ENCODE results near the gene RPL15. TPM values are rescaled to one million over a fixed set of nuclear protein-coding genes. Genes with fewer than 3 reads are reported as not detected.

Gene RPL15
- total and polyA plus RNA-seq, 8 donors, result 676 to 1,897 (median 1,385) TPM

DNA sequence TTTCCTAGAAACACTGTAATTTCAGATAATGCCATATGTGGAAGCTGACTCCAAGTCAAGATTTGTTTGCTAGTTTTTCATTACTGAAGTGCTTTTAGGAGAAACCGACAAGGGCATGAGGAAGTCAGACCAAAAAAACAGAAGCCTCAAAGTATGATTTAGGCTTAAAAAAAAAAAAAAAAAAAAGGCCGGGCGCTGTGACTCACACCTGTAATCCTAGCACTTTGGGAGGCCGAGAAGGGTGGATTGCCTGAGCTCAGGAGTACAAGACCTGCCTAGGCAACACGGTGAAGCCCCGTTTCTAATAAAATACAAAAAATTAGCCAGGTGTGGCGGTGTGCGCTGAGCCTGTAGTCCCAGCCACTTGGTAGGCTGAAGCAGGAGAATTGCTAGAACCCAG, 11.6 kb downstream of the RPL15 start:
- Histone ChIP-seq H3K4me1 (no peaks in the 10 kb centered on the region), H3K36me3 (no peaks in the 10 kb centered on the region), H3K27me3 (no peaks in the 10 kb centered on the region), H3K9me3 (no peaks in the 10 kb centered on the region), H3K27ac (peak overlapping the region in 1 of 4 donors; percentile 5), H3K4me3 (no peak overlapping the region)
- intact Hi-C loops (cut with DNase I), result no loop called here
- ATAC-seq, result peak in 3 of 4 donors; percentile 22 to 55 (median 24)
- 76 to 82% methylated on average over 8 of the region's 8 CpGs for WGBS, 2 donors
- DNase-seq, result no peak
- TF ChIP-seq, protein P1, sequence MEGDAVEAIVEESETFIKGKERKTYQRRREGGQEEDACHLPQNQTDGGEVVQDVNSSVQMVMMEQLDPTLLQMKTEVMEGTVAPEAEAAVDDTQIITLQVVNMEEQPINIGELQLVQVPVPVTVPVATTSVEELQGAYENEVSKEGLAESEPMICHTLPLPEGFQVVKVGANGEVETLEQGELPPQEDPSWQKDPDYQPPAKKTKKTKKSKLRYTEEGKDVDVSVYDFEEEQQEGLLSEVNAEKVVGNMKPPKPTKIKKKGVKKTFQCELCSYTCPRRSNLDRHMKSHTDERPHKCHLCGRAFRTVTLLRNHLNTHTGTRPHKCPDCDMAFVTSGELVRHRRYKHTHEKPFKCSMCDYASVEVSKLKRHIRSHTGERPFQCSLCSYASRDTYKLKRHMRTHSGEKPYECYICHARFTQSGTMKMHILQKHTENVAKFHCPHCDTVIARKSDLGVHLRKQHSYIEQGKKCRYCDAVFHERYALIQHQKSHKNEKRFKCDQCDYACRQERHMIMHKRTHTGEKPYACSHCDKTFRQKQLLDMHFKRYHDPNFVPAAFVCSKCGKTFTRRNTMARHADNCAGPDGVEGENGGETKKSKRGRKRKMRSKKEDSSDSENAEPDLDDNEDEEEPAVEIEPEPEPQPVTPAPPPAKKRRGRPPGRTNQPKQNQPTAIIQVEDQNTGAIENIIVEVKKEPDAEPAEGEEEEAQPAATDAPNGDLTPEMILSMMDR (IDR thresholded peaks at IDR 0.05), result no peak
- FAIRE-seq, result no peak

DNA sequence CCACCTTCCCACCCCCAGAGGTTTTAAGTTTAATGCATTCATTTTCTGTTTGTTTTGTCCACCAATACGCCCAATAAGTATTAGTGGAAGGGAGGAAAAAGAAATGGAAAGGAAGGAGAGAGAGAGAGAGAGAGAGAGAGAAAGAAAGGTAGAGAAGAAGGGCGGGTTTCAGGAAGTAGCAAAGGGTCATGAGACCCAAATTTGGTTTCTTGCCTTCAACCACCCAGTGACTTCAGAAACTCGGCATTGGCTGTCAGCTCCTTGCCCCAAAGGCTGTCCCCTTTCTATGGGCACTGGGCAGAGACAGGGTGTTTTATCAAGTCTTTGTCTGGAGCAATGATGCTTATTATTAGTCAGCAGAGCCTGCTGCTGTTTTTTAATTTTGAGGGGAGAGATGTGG, 14.7 kb downstream of the RPL15 start:
- intact Hi-C loops (cut with DNase I), result no loop called here
- H3K4me3 ChIP-seq, result no peak overlapping the region
- 82 to 91% methylated on average over 3 of the region's 3 CpGs for WGBS, 2 donors
- H3K27ac ChIP-seq, result no peak overlapping the region
- no peak for FAIRE-seq
- TF ChIP-seq, protein P1 (IDR thresholded peaks at IDR 0.05), result no peak
- no peaks in the 10 kb centered on the region for H3K4me1 ChIP-seq
- H3K27me3 ChIP-seq, result no peaks in the 10 kb centered on the region
- no peaks in the 10 kb centered on the region for H3K9me3 ChIP-seq
- DNase-seq, result no peak
- no peaks in the 10 kb centered on the region for H3K36me3 ChIP-seq
- ATAC-seq, result no peak

DNA sequence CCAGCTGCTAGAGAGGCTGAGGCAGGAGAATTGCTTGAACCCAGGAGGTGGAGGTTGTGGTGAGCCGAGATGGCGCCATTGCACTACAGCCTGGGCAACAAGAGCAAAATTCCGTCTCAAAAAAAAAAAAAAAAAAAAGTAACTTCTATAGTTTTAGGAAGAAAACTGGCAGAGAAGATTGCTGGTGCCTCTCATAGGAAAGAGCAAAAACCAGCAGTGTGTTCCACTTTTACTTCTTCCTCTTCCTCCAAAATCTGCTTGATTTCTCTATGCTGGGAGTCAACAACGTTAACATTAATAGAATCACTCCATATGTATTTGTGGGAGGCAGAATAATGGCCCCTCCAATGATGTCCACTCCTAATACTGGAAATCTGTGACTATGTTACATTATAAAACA, 15.6 kb downstream of the RPL15 start:
- Histone ChIP-seq H3K9me3 (no peaks in the 10 kb centered on the region), H3K27ac (no peak overlapping the region), H3K27me3 (no peaks in the 10 kb centered on the region), H3K36me3 (no peaks in the 10 kb centered on the region), H3K4me1 (no peaks in the 10 kb centered on the region), H3K4me3 (no peak overlapping the region)
- FAIRE-seq (no peak), ATAC-seq (no peak), DNase-seq (no peak)
- TF ChIP-seq, protein P1 (IDR thresholded peaks at IDR 0.05), result no peak
- WGBS, 2 donors, result 82 to 85% methylated on average over 4 of the region's 4 CpGs
- intact Hi-C loops (cut with DNase I), result no loop called here

DNA sequence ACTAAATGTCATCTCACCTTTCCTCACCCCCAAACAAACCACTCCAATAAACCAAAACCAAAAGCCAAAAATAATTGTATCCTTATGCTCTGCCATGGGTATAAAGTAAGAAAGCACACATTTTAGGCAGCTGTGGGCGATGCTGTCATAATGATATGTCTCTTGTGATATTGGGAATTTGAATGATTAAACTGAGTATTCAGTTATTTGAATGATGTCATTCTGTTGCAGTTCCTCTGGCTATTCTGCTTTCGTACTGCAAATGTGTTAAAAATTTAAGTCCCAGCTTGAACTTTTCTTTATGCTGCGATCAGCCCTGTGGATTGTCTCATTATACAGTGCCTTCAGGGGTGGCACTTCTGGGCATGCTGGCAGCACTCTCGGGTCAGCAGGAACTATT, 17.3 kb downstream of the RPL15 start:
- H3K4me3 ChIP-seq, result no peak overlapping the region

DNA sequence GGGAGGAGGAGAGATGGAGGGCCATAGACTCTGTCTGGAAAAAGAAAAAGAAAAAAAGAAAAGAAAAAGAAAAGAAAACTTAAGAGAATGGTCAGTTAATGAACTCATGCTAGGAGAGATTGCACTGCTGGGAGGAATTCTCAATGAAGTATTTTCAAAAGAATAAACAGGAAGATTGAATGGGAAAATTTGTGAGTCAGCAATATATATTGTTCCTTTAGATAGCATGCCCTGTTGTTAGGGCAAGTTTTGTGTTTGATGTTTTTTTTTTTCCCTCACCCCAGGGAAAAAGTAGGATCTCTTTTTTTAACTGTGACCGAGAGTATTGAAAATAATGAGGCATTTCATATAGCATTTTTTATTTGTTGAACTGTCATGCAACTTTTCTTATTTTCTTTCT, 20.4 kb downstream of the RPL15 start:
- intact Hi-C loops (cut with DNase I), result no loop called here
- Histone ChIP-seq H3K4me1 (no peaks in the 10 kb centered on the region), H3K4me3 (no peak overlapping the region), H3K27ac (no peak overlapping the region), H3K27me3 (no peaks in the 10 kb centered on the region), H3K36me3 (no peaks in the 10 kb centered on the region), H3K9me3 (no peaks in the 10 kb centered on the region)
- FAIRE-seq (no peak), DNase-seq (no peak), ATAC-seq (no peak)
- 89 to 92% methylated on average over 1 of the region's 1 CpG for WGBS, 2 donors
- TF ChIP-seq, protein P1 (IDR thresholded peaks at IDR 0.05), result no peak

More for the DNA sequence above, 17.3 kb downstream of the RPL15 start:
- FAIRE-seq (no peak), DNase-seq (no peak), ATAC-seq (no peak)
- H3K9me3 ChIP-seq, result no peaks in the 10 kb centered on the region
- WGBS, 2 donors, result 59 to 65% methylated on average over 4 of the region's 4 CpGs
- H3K27me3 ChIP-seq, result no peaks in the 10 kb centered on the region
- no peaks in the 10 kb centered on the region for H3K36me3 ChIP-seq
- no peaks in the 10 kb centered on the region for H3K4me1 ChIP-seq
- no peak overlapping the region for H3K27ac ChIP-seq
- TF ChIP-seq, protein P1 (IDR thresholded peaks at IDR 0.05), result no peak
- intact Hi-C loops (cut with DNase I), result no loop called here
